Endothelial cell of umbilical vein (primary cell): ENCODE measurements around the gene COBLL1. TPM values are rescaled to one million over a fixed set of nuclear protein-coding genes. Genes with fewer than 3 reads are reported as not detected.

Source experiments
- BruUV-seq: library from RNA; stranded (reverse); fragments of 400-500 nt; replicated peaks from 2 replicates; lab custom pipeline; 2021; lab: Mats Ljungman, UMichigan
- CTCF ChIA-PET: fragments of 300-600, 350-600 bp; sonication (Branson Sonifier 250); formaldehyde crosslinking; loops from one replicate; lab custom pipeline; 2021; ENCODE audit warnings: antibody characterized with exemption, inconsistent platforms; lab: Charles Lee
- POLR2A ChIA-PET: fragments of 300-600, 350-600 bp; sonication (Branson Sonifier 250); formaldehyde crosslinking; loops from one replicate; lab custom pipeline; 2021; ENCODE audit warnings: antibody characterized with exemption, inconsistent platforms; lab: Charles Lee
- DNase-seq: peaks from one replicate; pipeline ENCODE4 v3.0.0-alpha.2; 2011; ENCODE audit warnings: low read depth, low spot score
- FAIRE-seq: peaks from 2 replicates; lab custom pipeline; 2011; peaks lifted over from hg19 to GRCh38; lab: Jason Lieb, UNC
- H2AFZ ChIP-seq: 2 replicates; pipeline ENCODE4 v1.6.0; 2012; ENCODE audit warnings: low read depth, low read length, control low read depth, inconsistent platforms
- H3K27ac ChIP-seq: 2 replicates; pipeline ENCODE4 v1.5.1; 2011; ENCODE audit warnings: low read depth, mild to moderate bottlenecking, control low read depth, low read length, moderate library complexity; ENCODE audit not compliant: insufficient read depth
- H3K27me3 ChIP-seq, 2 experiments: 2 replicates each; pipeline versions ENCODE4 v1.6.0 to v1.6.1; 2011; ENCODE audit warnings: low read length in 2 of 2, mixed read lengths in 1 of 2; ENCODE audit not compliant: control insufficient read depth in 2 of 2, insufficient read depth in 2 of 2
- H3K36me3 ChIP-seq, 2 experiments: 2 replicates in 1 of 2; 3 replicates in 1 of 2; pipeline ENCODE4 v1.5.1; 2011; ENCODE audit warnings: low read length in 2 of 2, mild to moderate bottlenecking in 1 of 2, moderate library complexity in 1 of 2; ENCODE audit not compliant: control insufficient read depth in 2 of 2, insufficient read depth in 2 of 2; ENCODE audit errors: extremely low read depth in 1 of 2
- H3K4me1 ChIP-seq: 3 replicates; pipeline ENCODE4 v1.5.1; 2011; ENCODE audit warnings: mild to moderate bottlenecking, low read length; ENCODE audit not compliant: control insufficient read depth, insufficient read depth; ENCODE audit errors: extremely low read depth
- H3K4me2 ChIP-seq: 2 replicates; pipeline ENCODE4 v1.6.1; 2011; ENCODE audit warnings: low read length, control low read depth, mixed read lengths; ENCODE audit not compliant: insufficient read depth
- H3K4me3 ChIP-seq, 3 experiments: fragments of 200-600 bp in 1 of 3; sonication (generic), shearing (Covaris generic) in 1 of 3; replicated peaks in 1 of 3; 2 replicates each; pipeline ENCODE4 v1.5.1; 2011 to 2016; ENCODE audit warnings: control low read depth in 3 of 3, low read length in 3 of 3, mild to moderate bottlenecking in 2 of 3, inconsistent platforms in 1 of 3, low read depth in 1 of 3, moderate library complexity in 1 of 3; ENCODE audit not compliant: insufficient read depth in 1 of 3
- H3K79me2 ChIP-seq: 2 replicates; pipeline ENCODE4 v1.6.0; 2012; ENCODE audit warnings: low read length, inconsistent platforms; ENCODE audit not compliant: control insufficient read depth, insufficient read depth
- H3K9ac ChIP-seq: replicated peaks from 2 replicates; pipeline ENCODE3; 2011; ENCODE audit warnings: low read length, control low read depth; ENCODE audit not compliant: insufficient read depth; ENCODE audit errors: extremely low read depth
- H3K9me1 ChIP-seq: replicated peaks from 3 replicates; pipeline ENCODE4 v1.6.0; 2011; ENCODE audit warnings: mild to moderate bottlenecking, low read length; ENCODE audit not compliant: control insufficient read depth, insufficient read depth; ENCODE audit errors: extremely low read depth
- H3K9me3 ChIP-seq: replicated peaks from 2 replicates; pipeline ENCODE4 v1.5.1; 2012; ENCODE audit warnings: low read length, inconsistent platforms; ENCODE audit not compliant: control insufficient read depth, insufficient read depth
- H4K20me1 ChIP-seq: replicated peaks from 2 replicates; pipeline ENCODE3; 2011; ENCODE audit warnings: mild to moderate bottlenecking, low read length; ENCODE audit not compliant: control insufficient read depth, insufficient read depth; ENCODE audit errors: extremely low read depth
- EZH2 ChIP-seq: IDR thresholded peaks from 2 replicates; pipeline ENCODE4 v1.6.1; 2012; ENCODE audit warnings: borderline replicate concordance, low read depth, mild to moderate bottlenecking, moderate library complexity, low read length, inconsistent platforms; ENCODE audit not compliant: severe bottlenecking
- FOS ChIP-seq: IDR thresholded peaks from 2 replicates; pipeline ENCODE4 v1.6.1; 2011; ENCODE audit warnings: mild to moderate bottlenecking, low read length, moderate library complexity, borderline replicate concordance; ENCODE audit not compliant: insufficient read depth
- GATA2 ChIP-seq: IDR thresholded peaks from 2 replicates; pipeline ENCODE4 v1.7.0; 2011; ENCODE audit warnings: low read depth, mild to moderate bottlenecking, moderate library complexity, mixed read lengths, low read length; ENCODE audit not compliant: insufficient read length, insufficient read depth
- JUN ChIP-seq: IDR thresholded peaks from 2 replicates; pipeline ENCODE4 v1.6.1; 2011; ENCODE audit warnings: borderline replicate concordance, low read depth; ENCODE audit not compliant: insufficient read length, insufficient read depth
- MYC ChIP-seq: IDR thresholded peaks from one replicate; pipeline ENCODE4 v1.6.1; 2011; ENCODE audit warnings: mild to moderate bottlenecking, low read depth, low read length
- POLR2A ChIP-seq: IDR thresholded peaks from 2 replicates; pipeline ENCODE4 v1.6.1; 2012; ENCODE audit warnings: low read depth, mild to moderate bottlenecking, control low read depth, low read length
- POLR2AphosphoS5 ChIP-seq: IDR thresholded peaks from 2 replicates; pipeline ENCODE4 v1.6.1; 2012; ENCODE audit warnings: low read depth, mild to moderate bottlenecking, control low read depth, low read length, moderate library complexity; ENCODE audit not compliant: insufficient read depth
- dilution Hi-C: fragments of 300-500 bp; cut with MboI; formaldehyde crosslinking; loops from one replicate; pipeline ENCODE4 v1.15.0; 2019; ENCODE audit warnings: low sequenced_read_pairs; ENCODE audit not compliant: extremely low pct_ligation_motif_present
- intact Hi-C: fragments of 100-400 bp; cut with micrococcal nuclease; formaldehyde crosslinking; loops from one replicate; pipeline ENCODE4 v1.10.0; 2022
- polyA plus RNA-seq, 4 experiments: library from polyadenylated mRNA; depleted of rRNA in 3 of 4; stranded (reverse) in 3 of 4; unstranded in 1 of 4; fragments of >200 nt; gene quantifications; 2 replicates each; pipeline versions ENCODE4 v1.2.1 to v1.2.3, GENCODE V29; 2011 to 2012; ENCODE audit warnings: missing spikeins in 1 of 4
- total RNA-seq: library from RNA; stranded (reverse); gene quantifications from 2 replicates; pipeline ENCODE4 v1.2.3, GENCODE V29; 2021
- TF ChIP-seq, protein P1 (sequence below), 2 donors: IDR thresholded peaks; 1 replicate in 1 of 2; 2 replicates in 1 of 2; pipeline ENCODE4 v1.5.1; 2011; ENCODE audit warnings: low read length in 2 of 2, mild to moderate bottlenecking in 2 of 2, moderate library complexity in 2 of 2, control low read depth in 1 of 2, inconsistent platforms in 1 of 2, low read depth in 1 of 2; ENCODE audit not compliant: insufficient read depth in 1 of 2; ENCODE audit errors: extremely low read depth in 1 of 2
- TF ChIP-seq, protein P2 (sequence below): IDR thresholded peaks from 2 replicates; pipeline ENCODE4 v1.6.1; 2011; ENCODE audit not compliant: insufficient read depth, insufficient read length

The COBLL1 gene
- total and polyA plus RNA-seq, 2 donors (not counting 3 experiments of a cell fraction or from before 2014, with no cell fraction given): 9.1 to 38.4 TPM

DNA sequence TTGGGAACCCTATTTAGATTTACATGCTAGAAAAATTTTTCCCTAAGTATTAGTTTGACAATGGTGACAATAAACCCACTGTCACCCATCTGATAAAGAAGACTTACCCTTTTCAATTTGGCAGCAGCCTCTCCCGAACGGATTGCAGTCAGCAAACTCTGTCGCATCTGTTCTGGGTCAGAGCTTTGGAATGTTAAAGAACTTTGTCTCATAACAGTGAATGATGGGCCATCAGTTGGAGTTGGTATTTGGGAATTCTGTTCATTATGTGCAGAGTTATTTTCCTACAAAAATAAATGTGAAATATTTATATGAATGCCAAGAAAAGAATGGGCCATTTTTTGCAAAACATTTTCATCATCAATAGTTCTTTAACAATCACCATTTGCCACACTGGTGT lies 149.5 kb downstream of the COBLL1 start:
- Histone ChIP-seq H4K20me1 (no peaks in the 10 kb centered on the region), H3K9me3 (no peaks in the 10 kb centered on the region), H3K79me2 (no peaks in the 10 kb centered on the region), H3K4me2 (no peak overlapping the region), H2AFZ (no peak overlapping the region), H3K27me3 (no peaks in the 10 kb centered on the region), H3K4me3 (no peak overlapping the region), H3K9me1 (peaks cover 3% of the 10 kb centered on the region), H3K9ac (no peak overlapping the region), H3K36me3 (peaks cover 6% of the 10 kb centered on the region in 2 experiments), H3K4me1 (no peaks in the 10 kb centered on the region), H3K27ac (no peak overlapping the region)
- intact Hi-C loops: no loop called here
- dilution Hi-C loops: no loop called here
- BruUV-seq: no TSS peak
- ChIA-PET CTCF (interaction anchor here (0.9 to 1.8 kb wide), 5 partner anchors 12 to 1523 kb away, joined by 3 to 6 read pairs (median 3); no protein-coding TSS in a partner anchor), POLR2A (no interaction called here)
- no peak for DNase-seq
- TF ChIP-seq GATA2 (no peak), JUN (no peak), EZH2 (no peak), POLR2A (no peak), FOS (no peak), MYC (no peak), POLR2AphosphoS5 (no peak)
- TF ChIP-seq, protein P1, sequence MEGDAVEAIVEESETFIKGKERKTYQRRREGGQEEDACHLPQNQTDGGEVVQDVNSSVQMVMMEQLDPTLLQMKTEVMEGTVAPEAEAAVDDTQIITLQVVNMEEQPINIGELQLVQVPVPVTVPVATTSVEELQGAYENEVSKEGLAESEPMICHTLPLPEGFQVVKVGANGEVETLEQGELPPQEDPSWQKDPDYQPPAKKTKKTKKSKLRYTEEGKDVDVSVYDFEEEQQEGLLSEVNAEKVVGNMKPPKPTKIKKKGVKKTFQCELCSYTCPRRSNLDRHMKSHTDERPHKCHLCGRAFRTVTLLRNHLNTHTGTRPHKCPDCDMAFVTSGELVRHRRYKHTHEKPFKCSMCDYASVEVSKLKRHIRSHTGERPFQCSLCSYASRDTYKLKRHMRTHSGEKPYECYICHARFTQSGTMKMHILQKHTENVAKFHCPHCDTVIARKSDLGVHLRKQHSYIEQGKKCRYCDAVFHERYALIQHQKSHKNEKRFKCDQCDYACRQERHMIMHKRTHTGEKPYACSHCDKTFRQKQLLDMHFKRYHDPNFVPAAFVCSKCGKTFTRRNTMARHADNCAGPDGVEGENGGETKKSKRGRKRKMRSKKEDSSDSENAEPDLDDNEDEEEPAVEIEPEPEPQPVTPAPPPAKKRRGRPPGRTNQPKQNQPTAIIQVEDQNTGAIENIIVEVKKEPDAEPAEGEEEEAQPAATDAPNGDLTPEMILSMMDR (IDR thresholded peaks at IDR 0.05; ENCODE audit: extremely low read depth in 1 of 2, insufficient read depth in 1 of 2, low read depth in 1 of 2, low read length in 2 of 2): no peak
- TF ChIP-seq, protein P2, sequence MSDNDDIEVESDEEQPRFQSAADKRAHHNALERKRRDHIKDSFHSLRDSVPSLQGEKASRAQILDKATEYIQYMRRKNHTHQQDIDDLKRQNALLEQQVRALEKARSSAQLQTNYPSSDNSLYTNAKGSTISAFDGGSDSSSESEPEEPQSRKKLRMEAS: no peak
- no peak for FAIRE-seq
